NCI-H2171 treated with DMSO at 0.1 percent for 48 hours (cell line): Measurements from ENCODE around the gene CBR4.
"Not testable (repeated sequence)": the region's sequence is repeated elsewhere in the genome, so short reads cannot be mapped to it uniquely, and the experiment has no call there.

Experiments
- DNase-seq: peaks from one replicate; lab custom pipeline; 2025; lab: John Stamatoyannopoulos, UW

CBR4 gene

GRCh38 chr4:168993714-168994510, 16.1 kb downstream of the CBR4 start:
- no peak for DNase-seq

DNA sequence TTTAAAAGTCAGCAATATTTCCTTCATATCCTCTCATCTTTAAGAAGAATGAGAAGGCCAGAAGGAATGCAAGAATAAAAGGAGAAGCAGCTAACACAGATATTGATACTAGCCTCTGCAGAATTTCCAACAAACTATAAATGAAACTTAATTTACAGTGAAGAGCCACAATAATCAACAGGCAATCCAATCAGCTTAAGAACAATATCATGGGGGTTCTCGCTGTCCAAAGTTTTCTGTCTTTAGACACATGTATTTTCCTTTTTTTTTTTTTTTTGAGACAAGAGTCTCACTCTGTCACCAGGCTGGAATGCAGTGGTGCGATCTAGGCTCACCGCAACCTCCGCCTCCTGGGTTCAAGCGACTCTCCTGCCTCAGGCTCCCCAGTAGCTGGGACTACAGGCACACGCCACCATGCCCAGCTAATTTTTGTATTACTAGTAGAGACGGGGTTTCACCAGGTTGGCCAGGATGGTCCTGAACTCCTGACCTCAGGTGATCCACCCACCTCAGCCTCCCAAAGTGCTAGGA, 17.0 kb downstream of the CBR4 start:
- not testable (repeated sequence) for DNase-seq

DNA sequence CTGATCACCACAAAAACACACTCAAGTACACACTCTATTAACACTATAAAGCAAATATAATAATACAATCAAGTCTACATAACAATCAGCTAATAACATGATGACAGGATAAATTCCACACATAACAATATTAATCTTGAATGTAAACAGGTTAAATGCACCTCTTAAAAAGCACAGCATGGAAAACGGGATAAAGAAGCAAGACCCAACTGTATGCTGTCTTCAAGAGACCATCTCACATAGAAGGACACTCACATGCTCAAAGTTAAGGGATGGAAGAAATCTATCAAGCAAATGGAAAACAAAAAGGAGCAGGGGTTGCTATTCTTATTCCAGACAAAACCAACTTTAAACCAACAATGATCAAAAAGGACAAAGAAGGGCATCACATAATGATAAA, 28.1 kb downstream of the CBR4 start:
- no peak for DNase-seq

DNA sequence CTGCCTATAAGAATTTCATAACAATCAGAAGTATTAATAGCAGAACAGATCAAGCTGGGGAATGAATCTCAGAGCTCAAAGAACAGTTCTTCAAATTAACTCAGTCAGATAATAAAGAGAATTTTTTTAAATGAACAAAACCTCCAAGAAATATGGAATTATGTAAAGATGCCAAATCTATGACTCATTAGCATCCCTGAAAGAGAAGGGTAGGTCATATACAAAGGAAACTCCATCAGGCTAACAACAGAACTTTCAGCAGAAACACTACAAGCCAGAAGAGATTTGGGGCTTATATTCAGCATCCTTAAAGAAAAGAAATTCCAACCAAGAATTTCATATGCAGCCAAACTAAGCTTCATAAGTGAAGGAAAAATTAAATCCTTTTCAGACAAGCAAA, 28.6 kb downstream of the CBR4 start:
- DNase-seq = no peak

GRCh38 chr4:168979338-168979737, 30.7 kb downstream of the CBR4 start:
- DNase-seq = no peak

- no peak for DNase-seq
These were observed 31.9 kb downstream of the CBR4 start for GRCh38 chr4:168978001-168978700.

- DNase-seq = no peak
These were observed 37.5 kb downstream of the CBR4 start for GRCh38 chr4:168972596-168972995.

GRCh38 chr4:168960716-168961115, 49.3 kb downstream of the CBR4 start:
- DNase-seq = no peak

DNA sequence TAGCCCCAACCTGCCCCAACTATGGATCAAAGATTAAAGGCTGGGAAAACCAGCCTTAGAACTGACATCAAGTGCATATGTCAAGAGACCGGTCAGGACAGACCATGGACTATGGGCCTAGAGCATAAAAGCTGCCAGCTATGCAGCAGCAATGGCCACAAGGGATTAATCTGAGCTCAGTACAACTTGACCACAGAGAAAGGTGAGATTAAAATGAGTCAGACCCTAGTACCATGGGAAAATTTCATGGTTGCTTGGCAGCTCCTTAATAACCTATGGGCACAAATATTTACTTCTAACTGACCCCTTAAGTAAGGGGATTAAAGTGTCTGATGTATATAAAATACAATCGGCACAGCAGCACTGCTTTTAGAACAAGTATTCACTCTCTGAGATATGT, 54.4 kb downstream of the CBR4 start:
- no peak for DNase-seq

GRCh38 chr4:168952821-168953246, 57.2 kb downstream of the CBR4 start:
- DNase-seq = peak; percentile 70

GRCh38 chr4:168945291-168945690, 64.8 kb downstream of the CBR4 start:
- no peak for DNase-seq

DNA sequence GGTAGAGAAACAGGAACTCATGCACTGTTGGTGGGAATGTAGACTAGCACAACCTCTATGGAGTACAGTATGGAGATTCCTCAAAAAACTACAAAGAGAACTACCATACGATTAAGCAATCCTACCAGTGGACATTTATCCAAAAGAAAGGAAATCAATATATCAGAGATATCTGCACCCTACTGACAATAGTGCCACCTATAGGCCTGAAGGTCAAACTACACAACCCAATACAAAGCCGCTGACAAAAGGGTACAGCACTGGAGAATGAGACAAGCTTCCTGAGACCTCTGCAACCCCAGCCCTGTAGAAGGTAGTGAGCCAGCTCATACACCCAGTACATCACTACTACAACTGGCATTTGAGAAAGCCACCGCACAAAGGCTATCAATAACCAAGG, 67.1 kb downstream of the CBR4 start:
- no peak for DNase-seq
